ENCODE results near the gene ACOT11. TPM values are rescaled to one million over a fixed set of nuclear protein-coding genes. Genes with fewer than 3 reads are reported as not detected.

ACOT11 gene
- total RNA-seq, 1 donor from 2014 or later: 48.9 TPM

- DNase-seq (no peak), ATAC-seq (no peak)
- intact Hi-C loops (cut with micrococcal nuclease): no loop called here
Measured at GRCh38 chr1:54658164-54658913, 110.3 kb downstream of the ACOT11 start.

Other genes starting within 250 kb of the ACOT11 start
- gene SSBP3, start 141.8 kb upstream of the ACOT11 start, total RNA-seq: 57.0 TPM
- 1.2 TPM for gene FAM151A, start 75.3 kb downstream of the ACOT11 start, total RNA-seq
- 7.0 TPM for gene MROH7, start 93.6 kb downstream of the ACOT11 start, total RNA-seq
- gene TTC4, start 167.6 kb downstream of the ACOT11 start, total RNA-seq: 13.2 TPM
- 4.0 TPM for gene PARS2, start 216.3 kb downstream of the ACOT11 start, total RNA-seq

Data from left ventricle myocardium superior (tissue), 1 donor.